Fibroblast of skin of left biceps (primary cell): ENCODE data around the gene EPS8L1.
A peak's percentile ranks its signal among the peaks of the same experiment; 100 is the strongest.

Source experiments
- DNase-seq, 2 experiments: peaks; one replicate each; pipeline ENCODE4 v3.0.0-alpha.2; 2013; ENCODE audit warnings: low read depth in 2 of 2

The EPS8L1 gene

GRCh38 chr19:55080121-55080967, 4.7 kb downstream of the EPS8L1 start:
- no peak for DNase-seq

- no peak for DNase-seq
These were observed 5.5 kb downstream of the EPS8L1 start for GRCh38 chr19:55080968-55081769.

GRCh38 chr19:55081770-55082019, 6.0 kb downstream of the EPS8L1 start:
- DNase-seq = no peak

GRCh38 chr19:55082020-55082851, 6.6 kb downstream of the EPS8L1 start:
- DNase-seq = no peak

GRCh38 chr19:55083004-55083850, 7.6 kb downstream of the EPS8L1 start:
- no peak for DNase-seq

GRCh38 chr19:55084416-55084815, 8.7 kb downstream of the EPS8L1 start:
- no peak for DNase-seq

GRCh38 chr19:55085923-55086715, 10.4 kb downstream of the EPS8L1 start:
- DNase-seq = no peak

GRCh38 chr19:55086730-55087541, 11.3 kb downstream of the EPS8L1 start:
- DNase-seq = peak; percentile 39 to 56

GRCh38 chr19:55087542-55087901, 11.9 kb downstream of the EPS8L1 start:
- no peak for DNase-seq

- DNase-seq = no peak
These were observed 12.4 kb downstream of the EPS8L1 start for GRCh38 chr19:55088021-55088451.

GRCh38 chr19:55088543-55089341, 13.1 kb downstream of the EPS8L1 start:
- peak in 1 of 2 experiments; percentile 20 for DNase-seq

GRCh38 chr19:55089342-55089944, 13.8 kb downstream of the EPS8L1 start:
- no peak for DNase-seq

GRCh38 chr19:55090564-55090963, 14.9 kb downstream of the EPS8L1 start:
- DNase-seq = no peak

- no peak for DNase-seq
These were observed 15.6 kb downstream of the EPS8L1 start for GRCh38 chr19:55091126-55091910.

GRCh38 chr19:55091955-55092354, 16.3 kb downstream of the EPS8L1 start:
- DNase-seq = no peak

- DNase-seq = no peak
These were observed 17.0 kb downstream of the EPS8L1 start for GRCh38 chr19:55092423-55093318.
